Panc1 (cell line): ENCODE measurements around the gene OASL. TPM values are rescaled to one million over a fixed set of nuclear protein-coding genes. Genes with fewer than 3 reads are reported as not detected.

ENCODE experiments used
- ATAC-seq: fragments of 200-7000 bp; cut with Tn5 transposase; 2 replicates; pipeline ENCODE4 v1.9.1; 2020; ENCODE audit warnings: mild to moderate bottlenecking, moderate library complexity
- BruUV-seq: library from RNA; stranded (reverse); fragments of 400-500 nt; replicated peaks from 2 replicates; lab custom pipeline; 2021; lab: Mats Ljungman, UMichigan
- CTCF ChIA-PET: fragments of 300-600 bp; sonication (Branson Sonifier 250); formaldehyde crosslinking; loops from one replicate; lab custom pipeline; 2022; ENCODE audit warnings: antibody characterized with exemption; lab: Charles Lee
- POLR2A ChIA-PET: fragments of 300-600 bp; sonication (Branson Sonifier 250); formaldehyde crosslinking; loops from one replicate; lab custom pipeline; 2022; ENCODE audit warnings: antibody characterized with exemption; lab: Charles Lee
- DNase-seq: peaks from one replicate; pipeline ENCODE4 v3.0.0-alpha.2; 2010; ENCODE audit warnings: low read depth, low spot score
- H3K27ac ChIP-seq: 2 replicates; pipeline ENCODE4 v1.5.1; 2011; ENCODE audit warnings: mild to moderate bottlenecking, low read length, inconsistent platforms
- H3K27me3 ChIP-seq: fragments of 200-500 bp; sonication (Bioruptor generic); 2 replicates; pipeline ENCODE4 v1.6.0; 2014; ENCODE audit warnings: low read length, inconsistent platforms; ENCODE audit not compliant: control insufficient read depth, insufficient read depth
- H3K36me3 ChIP-seq: fragments of 200-500 bp; sonication (Bioruptor generic); 2 replicates; pipeline ENCODE4 v1.5.1; 2014; ENCODE audit warnings: inconsistent platforms, mild to moderate bottlenecking, low read length, moderate library complexity; ENCODE audit not compliant: control insufficient read depth, insufficient read depth
- H3K4me1 ChIP-seq: 2 replicates; pipeline ENCODE4 v1.5.1; 2011; ENCODE audit warnings: inconsistent platforms, mild to moderate bottlenecking, low read length, moderate library complexity; ENCODE audit not compliant: control insufficient read depth, insufficient read depth
- H3K4me3 ChIP-seq, 2 experiments: 2 replicates each; pipeline ENCODE4 v1.5.1; 2011 to 2012; ENCODE audit warnings: low read depth in 2 of 2, low read length in 2 of 2, mild to moderate bottlenecking in 2 of 2, inconsistent platforms in 1 of 2, moderate library complexity in 1 of 2
- H3K9me3 ChIP-seq: fragments of 200-500 bp; sonication (Bioruptor generic); 2 replicates; pipeline ENCODE4 v1.5.1; 2014; ENCODE audit warnings: low read depth, mild to moderate bottlenecking, inconsistent platforms, low read length, moderate library complexity; ENCODE audit not compliant: control insufficient read depth, insufficient read depth
- POLR2AphosphoS5 ChIP-seq: IDR thresholded peaks from 2 replicates; pipeline ENCODE4 v1.6.1; 2012; ENCODE audit warnings: mild to moderate bottlenecking, low read depth, low read length, moderate library complexity
- SIN3A ChIP-seq: IDR thresholded peaks from 2 replicates; pipeline ENCODE4 v1.6.1; 2012; ENCODE audit warnings: low read depth, mild to moderate bottlenecking, low read length, moderate library complexity, borderline replicate concordance; ENCODE audit not compliant: insufficient read depth
- TCF7L2 ChIP-seq: IDR thresholded peaks from 2 replicates; pipeline ENCODE4 v1.6.1; 2011; ENCODE audit warnings: mild to moderate bottlenecking, low read depth, low read length, inconsistent platforms
- in situ Hi-C: cut with HindIII; loops from 2 replicates; pipeline ENCODE4 v1.10.0; 2016; ENCODE audit warnings: low sequenced_read_pairs, low pct_unique_long_range_greater_than_20kb
- intact Hi-C: fragments of 100-400 bp; cut with micrococcal nuclease; formaldehyde crosslinking; loops from one replicate; pipeline ENCODE4 v1.10.0; 2022; ENCODE audit not compliant: unreplicated experiment
- total RNA-seq: library from RNA; stranded (reverse); gene quantifications from one replicate; pipeline ENCODE4 v1.2.1, GENCODE V29; 2021; ENCODE audit not compliant: unreplicated experiment
- TF ChIP-seq, protein P1 (sequence below), 2 experiments: IDR thresholded peaks; 2 replicates each; pipeline ENCODE4 v1.6.1; 2011 to 2012; ENCODE audit warnings: low read depth in 2 of 2, control low read depth in 1 of 2, low read length in 1 of 2, mild to moderate bottlenecking in 1 of 2, moderate library complexity in 1 of 2; ENCODE audit not compliant: insufficient read depth in 1 of 2
- TF ChIP-seq, protein P2 (sequence below): fragments of 450-650 bp; IDR thresholded peaks from 2 replicates; pipeline ENCODE4 v1.5.1; 2017; ENCODE audit warnings: mild to moderate bottlenecking

The OASL gene
- total RNA-seq, 1 experiment from 2014 or later = 21.1 TPM

DNA sequence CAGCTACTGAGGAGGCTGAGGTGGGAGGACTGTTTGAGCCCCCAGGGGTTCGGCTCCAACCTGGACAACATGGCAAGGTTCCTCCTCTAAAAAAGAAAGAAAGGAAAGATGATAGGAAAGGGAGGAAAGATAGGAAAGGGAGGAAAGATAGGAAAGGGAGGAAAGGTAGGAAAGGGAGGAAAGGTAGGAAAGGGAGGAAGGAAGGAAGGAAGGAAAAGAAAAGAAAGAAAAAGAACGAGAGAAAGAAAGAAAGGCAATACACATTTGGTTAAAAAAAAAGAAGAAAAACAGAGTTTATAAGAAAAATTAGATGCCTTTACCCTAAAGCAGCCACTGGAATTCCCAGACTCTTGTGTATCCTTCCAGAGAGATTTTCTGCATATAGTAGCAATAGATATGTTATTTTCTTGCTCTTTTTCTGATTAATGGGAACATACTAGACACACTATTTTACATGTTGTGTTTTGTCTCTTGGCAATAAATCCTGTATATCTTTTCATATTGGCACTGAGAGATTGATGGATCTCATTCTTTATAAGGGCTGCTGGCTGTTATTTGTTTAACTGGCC lies 48.5 kb downstream of the OASL start:
- in situ Hi-C loops = no loop called here
- ATAC-seq (no peak), DNase-seq (no peak)
- Histone ChIP-seq H3K4me1 (no peaks in the 10 kb centered on the region), H3K27me3 (no peaks in the 10 kb centered on the region), H3K27ac (no peak overlapping the region), H3K4me3 (no peak overlapping the region), H3K9me3 (no peaks in the 10 kb centered on the region), H3K36me3 (no peaks in the 10 kb centered on the region)
- CTCF ChIA-PET = no interaction called here
- POLR2A ChIA-PET = no interaction called here
- no TSS peak for BruUV-seq
- no peak for TF ChIP-seq TCF7L2
- TF ChIP-seq, protein P1, sequence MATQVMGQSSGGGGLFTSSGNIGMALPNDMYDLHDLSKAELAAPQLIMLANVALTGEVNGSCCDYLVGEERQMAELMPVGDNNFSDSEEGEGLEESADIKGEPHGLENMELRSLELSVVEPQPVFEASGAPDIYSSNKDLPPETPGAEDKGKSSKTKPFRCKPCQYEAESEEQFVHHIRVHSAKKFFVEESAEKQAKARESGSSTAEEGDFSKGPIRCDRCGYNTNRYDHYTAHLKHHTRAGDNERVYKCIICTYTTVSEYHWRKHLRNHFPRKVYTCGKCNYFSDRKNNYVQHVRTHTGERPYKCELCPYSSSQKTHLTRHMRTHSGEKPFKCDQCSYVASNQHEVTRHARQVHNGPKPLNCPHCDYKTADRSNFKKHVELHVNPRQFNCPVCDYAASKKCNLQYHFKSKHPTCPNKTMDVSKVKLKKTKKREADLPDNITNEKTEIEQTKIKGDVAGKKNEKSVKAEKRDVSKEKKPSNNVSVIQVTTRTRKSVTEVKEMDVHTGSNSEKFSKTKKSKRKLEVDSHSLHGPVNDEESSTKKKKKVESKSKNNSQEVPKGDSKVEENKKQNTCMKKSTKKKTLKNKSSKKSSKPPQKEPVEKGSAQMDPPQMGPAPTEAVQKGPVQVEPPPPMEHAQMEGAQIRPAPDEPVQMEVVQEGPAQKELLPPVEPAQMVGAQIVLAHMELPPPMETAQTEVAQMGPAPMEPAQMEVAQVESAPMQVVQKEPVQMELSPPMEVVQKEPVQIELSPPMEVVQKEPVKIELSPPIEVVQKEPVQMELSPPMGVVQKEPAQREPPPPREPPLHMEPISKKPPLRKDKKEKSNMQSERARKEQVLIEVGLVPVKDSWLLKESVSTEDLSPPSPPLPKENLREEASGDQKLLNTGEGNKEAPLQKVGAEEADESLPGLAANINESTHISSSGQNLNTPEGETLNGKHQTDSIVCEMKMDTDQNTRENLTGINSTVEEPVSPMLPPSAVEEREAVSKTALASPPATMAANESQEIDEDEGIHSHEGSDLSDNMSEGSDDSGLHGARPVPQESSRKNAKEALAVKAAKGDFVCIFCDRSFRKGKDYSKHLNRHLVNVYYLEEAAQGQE (IDR thresholded peaks at IDR 0.05; ENCODE audit: insufficient read depth in 1 of 2, low read depth in 2 of 2, low read length in 1 of 2) = no peak
- TF ChIP-seq SIN3A = no peak
- TF ChIP-seq, protein P2, sequence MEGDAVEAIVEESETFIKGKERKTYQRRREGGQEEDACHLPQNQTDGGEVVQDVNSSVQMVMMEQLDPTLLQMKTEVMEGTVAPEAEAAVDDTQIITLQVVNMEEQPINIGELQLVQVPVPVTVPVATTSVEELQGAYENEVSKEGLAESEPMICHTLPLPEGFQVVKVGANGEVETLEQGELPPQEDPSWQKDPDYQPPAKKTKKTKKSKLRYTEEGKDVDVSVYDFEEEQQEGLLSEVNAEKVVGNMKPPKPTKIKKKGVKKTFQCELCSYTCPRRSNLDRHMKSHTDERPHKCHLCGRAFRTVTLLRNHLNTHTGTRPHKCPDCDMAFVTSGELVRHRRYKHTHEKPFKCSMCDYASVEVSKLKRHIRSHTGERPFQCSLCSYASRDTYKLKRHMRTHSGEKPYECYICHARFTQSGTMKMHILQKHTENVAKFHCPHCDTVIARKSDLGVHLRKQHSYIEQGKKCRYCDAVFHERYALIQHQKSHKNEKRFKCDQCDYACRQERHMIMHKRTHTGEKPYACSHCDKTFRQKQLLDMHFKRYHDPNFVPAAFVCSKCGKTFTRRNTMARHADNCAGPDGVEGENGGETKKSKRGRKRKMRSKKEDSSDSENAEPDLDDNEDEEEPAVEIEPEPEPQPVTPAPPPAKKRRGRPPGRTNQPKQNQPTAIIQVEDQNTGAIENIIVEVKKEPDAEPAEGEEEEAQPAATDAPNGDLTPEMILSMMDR = no peak
- no peak for TF ChIP-seq POLR2AphosphoS5
- intact Hi-C loops = no loop called here

DNA sequence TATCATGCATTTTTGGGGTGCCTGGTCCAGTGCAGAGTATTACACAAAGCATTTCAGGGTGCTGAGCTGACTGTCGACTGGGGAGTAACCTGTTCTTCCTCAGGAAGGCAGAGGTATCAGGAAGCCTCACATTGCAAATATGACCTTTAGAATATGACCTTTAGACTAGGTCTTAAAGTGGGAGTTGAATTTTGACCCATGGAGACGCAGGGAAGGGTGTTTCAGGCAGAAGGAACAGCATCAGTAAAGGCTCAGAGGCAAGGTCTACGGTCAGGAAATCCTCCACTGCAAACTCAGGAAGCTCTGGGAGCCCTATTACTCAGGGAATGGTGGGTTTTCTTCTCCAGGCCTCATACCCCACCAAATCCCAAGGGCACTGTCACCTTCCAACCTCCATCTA lies 49.4 kb downstream of the OASL start:
- Histone ChIP-seq H3K27ac (no peak overlapping the region), H3K27me3 (no peaks in the 10 kb centered on the region), H3K4me1 (no peaks in the 10 kb centered on the region), H3K9me3 (no peaks in the 10 kb centered on the region), H3K36me3 (no peaks in the 10 kb centered on the region), H3K4me3 (no peak overlapping the region)
- no peak for TF ChIP-seq SIN3A
- TF ChIP-seq TCF7L2 = no peak
- TF ChIP-seq, protein P2 = no peak
- TF ChIP-seq, protein P1 (IDR thresholded peaks at IDR 0.05; ENCODE audit: insufficient read depth in 1 of 2, low read depth in 2 of 2, low read length in 1 of 2) = no peak
- no peak for TF ChIP-seq POLR2AphosphoS5
- DNase-seq (no peak), ATAC-seq (no peak)
- in situ Hi-C loops = no loop called here
- POLR2A ChIA-PET = no interaction called here
- CTCF ChIA-PET = no interaction called here
- BruUV-seq = no TSS peak
- intact Hi-C loops = no loop called here
